Measurements from ENCODE around the gene CRYAA. TPM values are rescaled to one million over a fixed set of nuclear protein-coding genes. Genes with fewer than 3 reads are reported as not detected.

CRYAA gene
- total and polyA plus RNA-seq, 3 donors from 2014 or later: 0.31 TPM; not detected in 2

DNA sequence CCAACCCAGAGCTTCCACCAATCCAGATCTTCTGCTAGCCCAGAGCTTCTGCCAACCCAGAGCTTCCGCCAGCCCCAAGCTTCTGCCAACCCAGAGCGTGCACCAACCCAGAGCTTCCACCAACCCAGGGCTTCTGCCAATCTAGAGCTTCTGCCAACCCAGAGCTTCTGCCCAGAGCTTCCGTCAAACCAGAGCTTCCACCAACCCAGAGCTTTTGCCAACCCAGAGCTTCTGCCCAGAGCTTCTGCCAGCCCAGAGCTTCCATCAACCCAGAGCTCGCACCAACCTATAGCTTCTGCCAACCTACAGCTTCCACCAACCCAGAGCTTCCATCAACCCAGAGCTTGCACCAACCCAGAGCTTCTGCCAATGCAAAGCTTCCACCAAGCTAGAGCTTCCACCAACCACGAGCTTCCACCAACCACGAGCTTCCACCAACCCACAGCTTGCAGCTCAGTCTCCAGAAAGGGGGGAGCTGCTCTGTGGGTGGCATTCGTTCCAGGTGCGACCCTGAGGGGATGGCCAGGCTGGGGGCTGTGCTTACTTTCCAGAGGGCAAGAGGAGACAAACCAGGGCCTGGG is 23.8 kb downstream of the CRYAA start:
- 87 to 97% methylated on average over 4 to 8 of the region's 8 CpGs for WGBS, 2 donors
- DNase-seq: peak; percentile 11
- Histone ChIP-seq H3K27ac (no peak overlapping the region), H3K4me1 (peaks cover 34% of the 10 kb centered on the region), H3K27me3 (no peaks in the 10 kb centered on the region), H3K4me3 (no peak overlapping the region), H3K9me3 (no peaks in the 10 kb centered on the region), H3K36me3 (ENCODE audit: low read depth, missing control alignments) (no peaks in the 10 kb centered on the region)
- intact Hi-C loops (cut with DNase I; ENCODE audit: low total_unique reads): no loop called here
- TF ChIP-seq POLR2A (IDR thresholded peaks at IDR 0.05): no peak
- TF ChIP-seq, protein P1, sequence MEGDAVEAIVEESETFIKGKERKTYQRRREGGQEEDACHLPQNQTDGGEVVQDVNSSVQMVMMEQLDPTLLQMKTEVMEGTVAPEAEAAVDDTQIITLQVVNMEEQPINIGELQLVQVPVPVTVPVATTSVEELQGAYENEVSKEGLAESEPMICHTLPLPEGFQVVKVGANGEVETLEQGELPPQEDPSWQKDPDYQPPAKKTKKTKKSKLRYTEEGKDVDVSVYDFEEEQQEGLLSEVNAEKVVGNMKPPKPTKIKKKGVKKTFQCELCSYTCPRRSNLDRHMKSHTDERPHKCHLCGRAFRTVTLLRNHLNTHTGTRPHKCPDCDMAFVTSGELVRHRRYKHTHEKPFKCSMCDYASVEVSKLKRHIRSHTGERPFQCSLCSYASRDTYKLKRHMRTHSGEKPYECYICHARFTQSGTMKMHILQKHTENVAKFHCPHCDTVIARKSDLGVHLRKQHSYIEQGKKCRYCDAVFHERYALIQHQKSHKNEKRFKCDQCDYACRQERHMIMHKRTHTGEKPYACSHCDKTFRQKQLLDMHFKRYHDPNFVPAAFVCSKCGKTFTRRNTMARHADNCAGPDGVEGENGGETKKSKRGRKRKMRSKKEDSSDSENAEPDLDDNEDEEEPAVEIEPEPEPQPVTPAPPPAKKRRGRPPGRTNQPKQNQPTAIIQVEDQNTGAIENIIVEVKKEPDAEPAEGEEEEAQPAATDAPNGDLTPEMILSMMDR (IDR thresholded peaks at IDR 0.05): no peak

DNA sequence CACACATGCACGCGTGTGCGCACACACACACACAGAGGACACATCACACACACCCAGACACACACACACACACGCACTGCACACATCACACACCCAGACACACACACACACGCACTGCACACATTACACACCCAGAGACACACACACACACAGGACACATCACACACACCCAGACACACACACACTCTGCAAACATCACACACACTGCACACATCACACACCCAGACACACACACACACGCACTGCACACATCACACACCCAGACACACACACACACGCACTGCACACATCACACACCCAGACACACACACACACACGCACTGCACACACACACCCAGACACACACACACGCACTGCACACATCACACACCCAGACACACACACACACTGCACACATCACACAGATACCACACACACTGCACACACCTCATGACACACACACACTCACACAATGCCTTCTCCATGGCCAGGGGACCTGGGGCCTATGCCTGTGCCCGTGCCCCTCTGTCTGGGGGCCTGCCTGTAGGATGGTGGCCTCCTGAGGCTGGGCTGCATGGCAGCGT is 24.4 kb downstream of the CRYAA start:
- intact Hi-C loops (cut with DNase I; ENCODE audit: low total_unique reads): no loop called here
- Histone ChIP-seq H3K27ac (no peak overlapping the region), H3K9me3 (no peaks in the 10 kb centered on the region), H3K4me3 (no peak overlapping the region), H3K4me1 (peaks cover 35% of the 10 kb centered on the region), H3K36me3 (ENCODE audit: low read depth, missing control alignments) (no peaks in the 10 kb centered on the region), H3K27me3 (no peaks in the 10 kb centered on the region)
- peak; percentile 7 for DNase-seq
- TF ChIP-seq POLR2A (IDR thresholded peaks at IDR 0.05): no peak
- TF ChIP-seq, protein P1 (IDR thresholded peaks at IDR 0.05): no peak
- WGBS, 2 donors: 62 to 86% methylated on average over 4 to 11 of the region's 11 CpGs

DNA sequence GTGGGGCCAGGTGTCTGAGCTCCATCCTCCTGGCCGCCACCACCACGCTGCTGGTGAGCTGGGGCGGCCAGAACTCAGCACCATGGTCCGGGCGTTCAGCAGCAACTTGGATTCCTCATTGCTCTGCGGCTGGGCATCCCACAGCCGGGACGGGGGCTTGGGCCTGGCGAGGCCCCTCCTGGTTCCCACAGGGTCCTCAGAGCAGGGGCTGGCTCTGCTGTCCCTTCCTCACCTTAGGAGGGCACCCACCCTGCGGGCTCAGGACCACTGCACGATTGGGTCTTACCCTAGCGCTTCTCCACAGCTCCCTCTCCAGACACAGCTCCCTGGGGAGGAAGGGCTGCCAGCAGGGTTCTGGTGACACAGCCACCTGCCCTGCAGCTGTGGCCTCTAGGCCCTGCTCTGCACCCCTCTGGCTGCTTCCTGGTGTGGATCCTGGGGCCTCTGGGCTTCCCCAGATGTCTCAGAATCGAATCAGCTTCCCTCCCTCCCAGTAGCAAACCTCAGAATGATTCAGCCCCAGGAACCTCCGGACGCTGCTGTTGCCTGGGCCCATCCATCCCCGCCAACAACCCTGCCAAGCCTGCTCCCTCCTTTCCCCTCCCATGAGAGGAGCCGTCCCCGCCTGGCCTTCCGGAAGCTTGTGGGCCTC is 25.0 kb downstream of the CRYAA start:
- WGBS, 2 donors: 61 to 74% methylated on average over 11 to 16 of the region's 19 CpGs
- no peak for TF ChIP-seq POLR2A (IDR thresholded peaks at IDR 0.05)
- TF ChIP-seq, protein P1 (IDR thresholded peaks at IDR 0.05): no peak
- no peaks in the 10 kb centered on the region for H3K36me3 ChIP-seq (ENCODE audit: low read depth, missing control alignments)

DNA sequence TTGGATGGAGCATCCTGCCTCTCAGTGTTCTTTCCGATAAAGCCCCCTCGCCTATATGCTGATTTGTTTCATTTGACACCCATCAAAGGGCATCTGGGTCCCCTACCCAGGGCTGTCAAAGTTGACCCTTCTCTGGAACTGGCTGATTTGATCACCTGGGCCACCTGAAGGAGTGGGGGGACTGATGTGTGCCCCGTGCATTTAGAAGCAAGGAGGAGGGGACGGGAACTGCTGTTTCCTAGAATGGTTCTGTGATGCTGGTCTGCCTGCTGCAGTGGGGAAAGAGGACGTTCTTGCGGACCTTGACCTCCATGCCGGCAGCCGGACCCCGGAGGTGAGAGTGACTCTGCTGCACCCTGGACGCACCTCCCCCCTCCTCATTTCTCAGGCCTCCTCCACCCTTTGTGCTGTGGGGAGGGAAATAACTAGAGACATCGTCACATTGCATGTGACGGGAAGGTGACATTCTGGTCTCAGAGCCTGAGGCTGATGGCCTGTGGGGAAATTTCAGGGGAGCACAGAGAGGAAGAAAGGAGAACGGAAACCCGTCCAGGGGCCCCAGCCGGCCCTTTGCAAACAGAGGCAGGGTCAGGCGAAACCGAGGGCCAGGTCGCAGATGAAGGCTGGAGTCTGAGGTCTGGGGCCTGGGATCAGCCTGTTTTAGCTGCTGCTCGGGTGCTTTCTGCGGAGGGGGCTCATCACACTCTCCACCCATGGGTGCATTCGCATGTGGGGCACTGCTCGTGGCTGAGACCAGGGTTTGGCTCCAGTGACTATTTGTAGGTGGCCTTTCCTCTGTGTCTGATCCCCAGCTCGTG is 25.7 kb downstream of the CRYAA start:
- no peaks in the 10 kb centered on the region for H3K27me3 ChIP-seq
- TF ChIP-seq, protein P1 (IDR thresholded peaks at IDR 0.05): no peak
- no peak for TF ChIP-seq POLR2A (IDR thresholded peaks at IDR 0.05)
- H3K9me3 ChIP-seq: no peaks in the 10 kb centered on the region
- peak; percentile 12 for DNase-seq
- WGBS, 2 donors: 65 to 67% methylated on average over 22 to 23 of the region's 23 CpGs
- H3K4me1 ChIP-seq: peaks cover 35% of the 10 kb centered on the region
- H3K27ac ChIP-seq: peak overlapping the region; percentile 65 to 69
- intact Hi-C loops (cut with DNase I; ENCODE audit: low total_unique reads): no loop called here
- no peak overlapping the region for H3K4me3 ChIP-seq
- H3K36me3 ChIP-seq (ENCODE audit: low read depth, missing control alignments): no peaks in the 10 kb centered on the region

More for the DNA sequence above, 25.0 kb downstream of the CRYAA start:
- H3K4me1 ChIP-seq: peaks cover 35% of the 10 kb centered on the region
- peak overlapping the region in 1 of 2 donors; percentile 65 for H3K27ac ChIP-seq
- no peak overlapping the region for H3K4me3 ChIP-seq
- no peaks in the 10 kb centered on the region for H3K9me3 ChIP-seq
- peak; percentile 16 for DNase-seq
- H3K27me3 ChIP-seq: no peaks in the 10 kb centered on the region
- intact Hi-C loops (cut with DNase I; ENCODE audit: low total_unique reads): no loop called here

Data from testis (tissue), 3 donors.